Breast epithelium (tissue), 4 donors: ENCODE results near the gene ERF. TPM values are rescaled to one million over a fixed set of nuclear protein-coding genes. Genes with fewer than 3 reads are reported as not detected.
A peak's percentile ranks its signal among the peaks of the same experiment; 100 is the strongest.

Source experiments
- DNase-seq, 2 donors: peaks; one replicate each; pipeline ENCODE4 v3.0.0-alpha.2; 2019; ENCODE audit warnings: low spot score in 2 of 2
- H3K27ac ChIP-seq, 2 donors: fragments of 200-600 bp; sonication (generic) in 1 of 2; one replicate each; pipeline ENCODE4 v1.5.1; 2016 to 2019; ENCODE audit warnings: mild to moderate bottlenecking in 1 of 2
- H3K27me3 ChIP-seq, 2 donors: fragments of 200-600 bp; sonication (generic) in 1 of 2; one replicate each; pipeline versions ENCODE4 v1.5.1 to v1.6.0; 2017 to 2019; ENCODE audit warnings: control low read depth in 1 of 2, mild to moderate bottlenecking in 1 of 2
- H3K36me3 ChIP-seq: fragments of 200-600 bp; one replicate; pipeline ENCODE4 v1.5.1; 2019
- H3K4me1 ChIP-seq, 2 donors: fragments of 200-600 bp; sonication (generic); one replicate each; pipeline ENCODE4 v1.5.1; 2016 to 2019; ENCODE audit warnings: control low read depth in 1 of 2
- H3K4me3 ChIP-seq, 3 donors: fragments of 200-600 bp; sonication (generic); 1 replicate in 2 of 3; 2 replicates in 1 of 3; pipeline ENCODE4 v1.5.1; 2016 to 2019; ENCODE audit warnings: mild to moderate bottlenecking in 3 of 3, moderate library complexity in 2 of 3
- H3K9me3 ChIP-seq, 2 donors: fragments of 200-600 bp; sonication (generic) in 1 of 2; one replicate each; pipeline ENCODE4 v1.5.1; 2016 to 2019; ENCODE audit warnings: control low read depth in 1 of 2
- CTCF ChIP-seq, 3 donors: fragments of 450-650 bp; IDR thresholded peaks; one replicate each; pipeline ENCODE4 v1.5.1; 2016 to 2017; ENCODE audit warnings: antibody characterized with exemption in 3 of 3, mild to moderate bottlenecking in 3 of 3, moderate library complexity in 3 of 3
- POLR2A ChIP-seq: fragments of 450-650 bp; IDR thresholded peaks from one replicate; pipeline ENCODE4 v1.6.1; 2016; ENCODE audit warnings: antibody characterized with exemption, mild to moderate bottlenecking, moderate library complexity
- POLR2AphosphoS5 ChIP-seq, 3 donors: sonication (generic); formaldehyde crosslinking; IDR thresholded peaks; one replicate each; pipeline ENCODE4 v1.6.1; 2017; ENCODE audit warnings: antibody characterized with exemption in 3 of 3
- intact Hi-C: fragments of 100-400 bp; cut with DNase I; formaldehyde crosslinking; loops from one replicate; pipeline ENCODE4 v1.15.1; 2023; ENCODE audit warnings: low total_unique reads
- total RNA-seq, 3 donors: library from RNA; depleted of rRNA; stranded (reverse); fragments of >200 nt; gene quantifications; one replicate each; pipeline ENCODE4 v1.1.0, GENCODE V29; 2016

ERF gene
- total RNA-seq, 3 donors from 2014 or later: 11.4 to 38.6 (median 24.3) TPM

- Histone ChIP-seq H3K36me3 (no peaks in the 10 kb centered on the region), H3K4me3 (peak overlapping the region; percentile 61 to 92 (median 67)), H3K4me1 (peaks cover 17 to 30% of the 10 kb centered on the region in 2 donors), H3K27me3 (no peaks in the 10 kb centered on the region), H3K27ac (peak overlapping the region; percentile 79 to 100), H3K9me3 (no peaks in the 10 kb centered on the region)
- peak in 1 of 3 donors; percentile 9 for TF ChIP-seq POLR2AphosphoS5 (IDR thresholded peaks at IDR 0.05)
- no peak for TF ChIP-seq POLR2A
- no peak for DNase-seq
- intact Hi-C loops: no loop called here
These were observed 29.8 kb upstream of the ERF start for GRCh38 chr19:42284591-42285341.

GRCh38 chr19:42284066-42284501 lies 29.2 kb upstream of the ERF start:
- H3K4me3 ChIP-seq: peak overlapping the region; percentile 39 to 92 (median 67)
- intact Hi-C loops: no loop called here
- TF ChIP-seq CTCF (IDR thresholded peaks at IDR 0.05) (no peak), POLR2AphosphoS5 (IDR thresholded peaks at IDR 0.05) (no peak), POLR2A (no peak)
- no peaks in the 10 kb centered on the region for H3K27me3 ChIP-seq
- H3K27ac ChIP-seq: peak overlapping the region; percentile 97 to 100
- H3K36me3 ChIP-seq: no peaks in the 10 kb centered on the region
- H3K4me1 ChIP-seq: peaks cover 17 to 36% of the 10 kb centered on the region in 2 donors
- no peaks in the 10 kb centered on the region for H3K9me3 ChIP-seq
- peak; percentile 65 to 80 for DNase-seq

- intact Hi-C loops: no loop called here
- TF ChIP-seq POLR2A (peak; percentile 57), CTCF (IDR thresholded peaks at IDR 0.05) (no peak), POLR2AphosphoS5 (IDR thresholded peaks at IDR 0.05) (peak in 2 of 3 donors; percentile 60 to 76)
- Histone ChIP-seq H3K27me3 (no peaks in the 10 kb centered on the region), H3K9me3 (no peaks in the 10 kb centered on the region), H3K36me3 (no peaks in the 10 kb centered on the region), H3K27ac (peak overlapping the region; percentile 97 to 100), H3K4me1 (peaks cover 17 to 39% of the 10 kb centered on the region in 2 donors), H3K4me3 (peak overlapping the region; percentile 39 to 92 (median 67))
- peak; percentile 97 to 98 for DNase-seq
These were observed 28.5 kb upstream of the ERF start for GRCh38 chr19:42283188-42284065.

GRCh38 chr19:42282819-42283187 lies 27.9 kb upstream of the ERF start:
- no peak for DNase-seq
- no peaks in the 10 kb centered on the region for H3K27me3 ChIP-seq
- H3K4me1 ChIP-seq: peaks cover 17 to 39% of the 10 kb centered on the region in 2 donors
- no peaks in the 10 kb centered on the region for H3K36me3 ChIP-seq
- no peak for TF ChIP-seq POLR2A
- no peak for TF ChIP-seq CTCF (IDR thresholded peaks at IDR 0.05)
- TF ChIP-seq POLR2AphosphoS5 (IDR thresholded peaks at IDR 0.05): no peak
- H3K27ac ChIP-seq: peak overlapping the region; percentile 97 to 100
- intact Hi-C loops: no loop called here
- H3K4me3 ChIP-seq: peak overlapping the region in 2 of 3 donors; percentile 67 to 92
- H3K9me3 ChIP-seq: no peaks in the 10 kb centered on the region

- intact Hi-C loops: no loop called here
- Histone ChIP-seq H3K27ac (peak overlapping the region; percentile 97 to 100), H3K36me3 (no peaks in the 10 kb centered on the region), H3K9me3 (no peaks in the 10 kb centered on the region), H3K27me3 (no peaks in the 10 kb centered on the region), H3K4me1 (peaks cover 17 to 42% of the 10 kb centered on the region in 2 donors), H3K4me3 (peak overlapping the region; percentile 77 to 93 (median 83))
- no peak for TF ChIP-seq POLR2A
- TF ChIP-seq CTCF (IDR thresholded peaks at IDR 0.05): no peak
- TF ChIP-seq POLR2AphosphoS5 (IDR thresholded peaks at IDR 0.05): no peak
- DNase-seq: no peak
These were observed 27.2 kb upstream of the ERF start for GRCh38 chr19:42281827-42282762.
